ENCODE measurements around the gene ANKRD49.

The ANKRD49 gene

DNA sequence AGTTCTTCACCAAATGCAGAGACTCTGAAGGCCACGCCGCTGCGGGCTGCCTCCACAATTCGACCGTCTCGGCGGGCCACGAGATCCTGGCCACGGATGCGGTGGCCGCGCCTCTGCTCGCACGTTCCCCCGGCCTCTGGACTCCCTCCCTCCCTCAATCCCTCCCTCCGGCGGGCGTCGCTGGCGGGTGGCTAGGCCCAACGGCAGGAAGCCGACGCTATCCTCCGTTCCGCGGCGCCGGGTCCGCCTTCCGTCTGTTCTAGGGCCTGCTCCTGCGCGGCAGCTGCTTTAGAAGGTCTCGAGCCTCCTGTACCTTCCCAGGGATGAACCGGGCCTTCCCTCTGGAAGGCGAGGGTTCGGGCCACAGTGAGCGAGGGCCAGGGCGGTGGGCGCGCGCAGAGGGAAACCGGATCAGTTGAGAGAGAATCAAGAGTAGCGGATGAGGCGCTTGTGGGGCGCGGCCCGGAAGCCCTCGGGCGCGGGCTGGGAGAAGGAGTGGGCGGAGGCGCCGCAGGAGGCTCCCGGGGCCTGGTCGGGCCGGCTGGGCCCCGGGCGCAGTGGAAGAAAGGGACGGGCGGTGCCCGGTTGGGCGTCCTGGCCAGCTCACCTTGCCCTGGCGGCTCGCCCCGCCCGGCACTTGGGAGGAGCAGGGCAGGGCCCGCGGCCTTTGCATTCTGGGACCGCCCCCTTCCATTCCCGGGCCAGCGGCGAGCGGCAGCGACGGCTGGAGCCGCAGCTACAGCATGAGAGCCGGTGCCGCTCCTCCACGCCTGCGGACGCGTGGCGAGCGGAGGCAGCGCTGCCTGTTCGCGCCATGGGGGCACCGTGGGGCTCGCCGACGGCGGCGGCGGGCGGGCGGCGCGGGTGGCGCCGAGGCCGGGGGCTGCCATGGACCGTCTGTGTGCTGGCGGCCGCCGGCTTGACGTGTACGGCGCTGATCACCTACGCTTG lies 50.2 kb downstream of the ANKRD49 start, which contains the start of gene FUT4:
TSS of gene FUT4 (plus strand) at position 227 of the 951 bp plus-strand sequence. CDS start at position 440, 213 bp downstream.
- H3K36me3 Mint-ChIP-seq (ENCODE audit: low read depth) = peaks cover 14% of the 10 kb centered on the region
- peaks cover 4% of the 10 kb centered on the region for H3K27me3 Mint-ChIP-seq (ENCODE audit: low read depth)
- H3K4me1 Mint-ChIP-seq (ENCODE audit: low read depth) = peaks cover 31% of the 10 kb centered on the region
- peak; percentile 86 for DNase-seq (ENCODE audit: low spot score)
- peak within 1 kb of the TSS; percentile 93 for H3K4me3 Mint-ChIP-seq
- no peaks in the 10 kb centered on the region for H3K9me3 Mint-ChIP-seq
- H3K27ac Mint-ChIP-seq = peak within 1 kb of the TSS; percentile 100

DNA sequence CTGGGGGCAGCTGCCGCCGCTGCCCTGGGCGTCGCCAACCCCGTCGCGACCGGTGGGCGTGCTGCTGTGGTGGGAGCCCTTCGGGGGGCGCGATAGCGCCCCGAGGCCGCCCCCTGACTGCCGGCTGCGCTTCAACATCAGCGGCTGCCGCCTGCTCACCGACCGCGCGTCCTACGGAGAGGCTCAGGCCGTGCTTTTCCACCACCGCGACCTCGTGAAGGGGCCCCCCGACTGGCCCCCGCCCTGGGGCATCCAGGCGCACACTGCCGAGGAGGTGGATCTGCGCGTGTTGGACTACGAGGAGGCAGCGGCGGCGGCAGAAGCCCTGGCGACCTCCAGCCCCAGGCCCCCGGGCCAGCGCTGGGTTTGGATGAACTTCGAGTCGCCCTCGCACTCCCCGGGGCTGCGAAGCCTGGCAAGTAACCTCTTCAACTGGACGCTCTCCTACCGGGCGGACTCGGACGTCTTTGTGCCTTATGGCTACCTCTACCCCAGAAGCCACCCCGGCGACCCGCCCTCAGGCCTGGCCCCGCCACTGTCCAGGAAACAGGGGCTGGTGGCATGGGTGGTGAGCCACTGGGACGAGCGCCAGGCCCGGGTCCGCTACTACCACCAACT lies 51.0 kb downstream of the ANKRD49 start:
- peaks cover 35% of the 10 kb centered on the region for H3K4me1 Mint-ChIP-seq (ENCODE audit: low read depth)
- peaks cover 14% of the 10 kb centered on the region for H3K36me3 Mint-ChIP-seq (ENCODE audit: low read depth)
- no peak for DNase-seq (ENCODE audit: low spot score)
- H3K27me3 Mint-ChIP-seq (ENCODE audit: low read depth) = no peaks in the 10 kb centered on the region
- H3K9me3 Mint-ChIP-seq = no peaks in the 10 kb centered on the region
- H3K27ac Mint-ChIP-seq = peak overlapping the region; percentile 70
- H3K4me3 Mint-ChIP-seq = peak overlapping the region; percentile 77

DNA sequence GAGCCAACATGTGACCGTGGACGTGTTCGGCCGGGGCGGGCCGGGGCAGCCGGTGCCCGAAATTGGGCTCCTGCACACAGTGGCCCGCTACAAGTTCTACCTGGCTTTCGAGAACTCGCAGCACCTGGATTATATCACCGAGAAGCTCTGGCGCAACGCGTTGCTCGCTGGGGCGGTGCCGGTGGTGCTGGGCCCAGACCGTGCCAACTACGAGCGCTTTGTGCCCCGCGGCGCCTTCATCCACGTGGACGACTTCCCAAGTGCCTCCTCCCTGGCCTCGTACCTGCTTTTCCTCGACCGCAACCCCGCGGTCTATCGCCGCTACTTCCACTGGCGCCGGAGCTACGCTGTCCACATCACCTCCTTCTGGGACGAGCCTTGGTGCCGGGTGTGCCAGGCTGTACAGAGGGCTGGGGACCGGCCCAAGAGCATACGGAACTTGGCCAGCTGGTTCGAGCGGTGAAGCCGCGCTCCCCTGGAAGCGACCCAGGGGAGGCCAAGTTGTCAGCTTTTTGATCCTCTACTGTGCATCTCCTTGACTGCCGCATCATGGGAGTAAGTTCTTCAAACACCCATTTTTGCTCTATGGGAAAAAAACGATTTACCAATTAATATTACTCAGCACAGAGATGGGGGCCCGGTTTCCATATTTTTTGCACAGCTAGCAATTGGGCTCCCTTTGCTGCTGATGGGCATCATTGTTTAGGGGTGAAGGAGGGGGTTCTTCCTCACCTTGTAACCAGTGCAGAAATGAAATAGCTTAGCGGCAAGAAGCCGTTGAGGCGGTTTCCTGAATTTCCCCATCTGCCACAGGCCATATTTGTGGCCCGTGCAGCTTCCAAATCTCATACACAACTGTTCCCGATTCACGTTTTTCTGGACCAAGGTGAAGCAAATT lies 51.7 kb downstream of the ANKRD49 start:
- no peaks in the 10 kb centered on the region for H3K27me3 Mint-ChIP-seq (ENCODE audit: low read depth)
- H3K4me1 Mint-ChIP-seq (ENCODE audit: low read depth) = peaks cover 37% of the 10 kb centered on the region
- peak overlapping the region; percentile 70 for H3K27ac Mint-ChIP-seq
- DNase-seq (ENCODE audit: low spot score) = no peak
- H3K36me3 Mint-ChIP-seq (ENCODE audit: low read depth) = peaks cover 16% of the 10 kb centered on the region
- peak overlapping the region; percentile 77 for H3K4me3 Mint-ChIP-seq
- H3K9me3 Mint-ChIP-seq = no peaks in the 10 kb centered on the region

DNA sequence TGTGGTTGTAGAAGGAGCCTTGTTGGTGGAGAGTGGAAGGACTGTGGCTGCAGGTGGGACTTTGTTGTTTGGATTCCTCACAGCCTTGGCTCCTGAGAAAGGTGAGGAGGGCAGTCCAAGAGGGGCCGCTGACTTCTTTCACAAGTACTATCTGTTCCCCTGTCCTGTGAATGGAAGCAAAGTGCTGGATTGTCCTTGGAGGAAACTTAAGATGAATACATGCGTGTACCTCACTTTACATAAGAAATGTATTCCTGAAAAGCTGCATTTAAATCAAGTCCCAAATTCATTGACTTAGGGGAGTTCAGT lies 52.3 kb downstream of the ANKRD49 start:
- H3K4me1 Mint-ChIP-seq (ENCODE audit: low read depth) = peaks cover 38% of the 10 kb centered on the region
- H3K36me3 Mint-ChIP-seq (ENCODE audit: low read depth) = peaks cover 16% of the 10 kb centered on the region
- no peaks in the 10 kb centered on the region for H3K9me3 Mint-ChIP-seq
- H3K27me3 Mint-ChIP-seq (ENCODE audit: low read depth) = no peaks in the 10 kb centered on the region
- no peak for DNase-seq (ENCODE audit: low spot score)
- no peak overlapping the region for H3K27ac Mint-ChIP-seq
- H3K4me3 Mint-ChIP-seq = peak overlapping the region; percentile 77

DNA sequence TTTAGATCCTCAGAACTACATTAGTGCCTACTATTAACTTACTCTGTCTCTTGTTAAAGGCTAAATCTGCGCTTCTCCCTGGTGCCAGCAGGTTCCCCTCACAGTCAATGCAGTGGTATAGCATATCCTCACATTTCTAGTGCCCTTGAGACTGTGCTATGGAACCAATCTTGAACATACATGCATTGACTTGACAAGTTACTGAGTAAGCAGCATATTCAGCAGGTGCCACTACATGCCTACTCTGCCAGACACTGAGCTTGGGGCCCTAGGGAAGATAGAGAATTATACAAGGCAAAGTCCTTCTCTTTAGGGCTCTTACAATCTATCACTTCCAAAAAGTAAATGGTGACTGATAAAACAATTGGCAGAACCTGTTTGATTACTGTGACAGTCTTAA lies 53.1 kb downstream of the ANKRD49 start:
- peak overlapping the region; percentile 39 for H3K4me3 Mint-ChIP-seq
- H3K27ac Mint-ChIP-seq = no peak overlapping the region
- no peak for DNase-seq (ENCODE audit: low spot score)
- H3K9me3 Mint-ChIP-seq = no peaks in the 10 kb centered on the region
- H3K36me3 Mint-ChIP-seq (ENCODE audit: low read depth) = peaks cover 16% of the 10 kb centered on the region
- H3K27me3 Mint-ChIP-seq (ENCODE audit: low read depth) = no peaks in the 10 kb centered on the region
- H3K4me1 Mint-ChIP-seq (ENCODE audit: low read depth) = peaks cover 38% of the 10 kb centered on the region

DNA sequence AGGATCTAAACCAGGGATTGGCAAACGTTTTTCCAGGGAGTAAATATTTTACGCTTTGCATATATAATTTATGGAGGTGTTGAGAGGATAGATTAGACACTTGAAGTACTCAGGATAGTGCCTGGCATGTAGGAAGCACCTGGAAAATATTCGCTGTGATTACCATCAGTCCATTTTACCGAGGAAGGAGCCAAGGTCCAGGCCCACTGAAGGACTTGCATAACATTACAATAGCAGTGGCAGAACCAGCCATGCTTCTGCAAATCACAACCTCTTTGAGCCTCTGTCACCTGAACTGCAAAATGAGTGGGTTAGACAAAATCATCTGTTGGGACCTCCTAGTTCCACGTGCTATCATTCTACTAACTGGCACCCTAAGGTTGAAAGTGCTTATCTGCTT lies 55.4 kb downstream of the ANKRD49 start:
- Mint-ChIP-seq H3K4me3 (no peak overlapping the region), H3K4me1 (ENCODE audit: low read depth) (peaks cover 29% of the 10 kb centered on the region), H3K27ac (no peak overlapping the region), H3K36me3 (ENCODE audit: low read depth) (peaks cover 16% of the 10 kb centered on the region), H3K27me3 (ENCODE audit: low read depth) (no peaks in the 10 kb centered on the region), H3K9me3 (no peaks in the 10 kb centered on the region)
- DNase-seq (ENCODE audit: low spot score) = no peak

Measured in T-helper 2 cell treated with Interferon-gamma antibody and Interleukin-4, amounts not matched to agents 5 μg/mL and 100 μg/mL, for 36 hours (primary cell).